Measurements from ENCODE around the gene PROC.

The PROC gene

DNA sequence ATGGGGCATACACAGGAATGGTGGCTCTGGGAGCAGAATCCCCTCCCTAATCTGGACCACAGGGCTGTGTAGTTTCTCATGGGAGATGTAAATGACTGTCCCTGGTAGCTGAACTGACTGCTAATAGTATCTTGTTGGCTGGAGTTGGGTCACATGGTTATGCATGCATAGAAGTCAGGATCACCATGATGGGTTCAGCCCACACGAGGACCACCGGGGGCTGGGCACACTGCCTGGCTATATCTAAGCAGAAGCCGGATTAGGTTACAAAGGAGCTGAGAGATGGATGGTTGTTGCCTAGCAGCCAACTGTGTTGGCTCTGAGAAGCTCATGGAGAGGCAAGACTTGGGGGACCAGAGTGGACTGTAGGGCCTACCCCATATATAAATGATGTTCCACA, 23.7 kb upstream of the PROC start:
- no peak for TF ChIP-seq ZFX (IDR thresholded peaks at IDR 0.05)
- TF ChIP-seq CTCF (conservative IDR thresholded peaks at IDR 0.05): no peak
- no peak overlapping the region for H3K27ac ChIP-seq

DNA sequence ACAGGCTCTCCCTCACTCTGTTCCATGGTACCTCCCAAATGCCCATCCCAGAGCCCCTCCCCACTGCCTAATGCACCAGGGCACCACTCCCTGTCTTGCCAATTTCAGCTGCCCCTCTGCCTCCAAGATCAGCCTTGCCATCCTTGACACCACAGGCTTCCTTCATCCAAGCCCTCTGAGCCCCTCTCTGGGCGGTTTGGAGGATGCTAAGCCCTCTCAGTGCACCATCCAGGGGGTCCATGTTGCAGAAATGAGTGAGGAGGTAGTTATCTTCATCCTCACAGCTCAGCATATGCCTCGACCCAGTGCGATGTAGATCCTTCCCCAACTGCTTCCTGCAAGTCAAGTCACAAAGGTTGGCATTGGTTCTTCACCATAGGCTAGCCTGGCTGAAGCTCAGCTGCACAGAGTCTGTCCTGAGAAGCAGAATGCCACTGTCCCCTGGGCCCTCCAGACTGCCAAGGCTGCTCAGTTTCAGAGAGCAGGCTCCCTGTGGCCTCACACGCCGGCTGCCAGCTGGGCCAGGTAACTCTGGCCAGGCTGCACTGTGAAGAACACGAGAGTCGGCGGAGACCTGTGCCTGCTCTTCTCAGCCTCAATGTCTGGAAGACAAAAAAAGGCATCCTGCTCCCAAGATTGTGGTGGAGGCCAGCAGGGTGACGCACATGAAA, 20.5 kb upstream of the PROC start:
- TF ChIP-seq ZFX (IDR thresholded peaks at IDR 0.05): no peak
- no peak for TF ChIP-seq CTCF (conservative IDR thresholded peaks at IDR 0.05)
- H3K27ac ChIP-seq: no peak overlapping the region

DNA sequence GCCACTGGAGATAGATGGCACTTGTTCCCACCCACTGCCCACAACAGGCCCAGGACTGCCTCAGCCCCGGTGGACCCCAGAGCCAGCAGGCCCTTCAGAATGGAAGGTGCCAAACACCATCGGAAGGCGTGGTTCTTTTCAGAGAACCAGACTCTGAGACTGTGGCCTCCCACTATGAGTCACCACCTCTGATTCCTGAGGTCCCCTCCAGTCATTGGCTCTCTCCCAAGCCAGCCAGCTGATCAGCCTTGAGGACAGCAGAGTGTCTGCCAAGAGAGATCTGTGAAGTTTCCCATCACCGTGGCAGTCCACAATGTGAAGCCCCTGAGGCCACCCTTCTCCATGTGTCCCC, 20.0 kb upstream of the PROC start:
- no peak for TF ChIP-seq ZFX (IDR thresholded peaks at IDR 0.05)
- no peak for TF ChIP-seq CTCF (conservative IDR thresholded peaks at IDR 0.05)
- no peak overlapping the region for H3K27ac ChIP-seq

DNA sequence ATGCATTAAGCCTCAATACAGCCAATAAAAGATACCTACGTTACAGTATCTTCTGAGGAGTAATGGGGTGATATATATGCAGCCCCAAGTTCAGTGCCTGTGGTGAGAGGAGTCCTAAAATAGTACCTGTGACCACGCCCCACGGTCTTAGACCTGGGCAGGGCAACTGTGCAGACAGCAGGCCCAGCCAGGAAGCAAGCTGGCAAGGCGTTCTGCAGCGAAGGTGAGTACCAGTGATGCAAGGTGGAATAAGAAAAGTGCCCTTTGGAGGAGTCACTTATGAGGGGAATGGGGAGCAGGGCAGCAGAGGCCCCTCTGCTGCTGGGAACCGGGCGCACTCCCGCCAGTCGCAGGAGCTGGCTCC, 17.7 kb upstream of the PROC start:
- H3K27ac ChIP-seq: no peak overlapping the region

GRCh38 chr2:127400897-127401756, 17.1 kb upstream of the PROC start:
- TF ChIP-seq CTCF (conservative IDR thresholded peaks at IDR 0.05) (no peak), ZFX (IDR thresholded peaks at IDR 0.05) (no peak)
- H3K27ac ChIP-seq: no peak overlapping the region

More for the DNA sequence above, 17.7 kb upstream of the PROC start:
- no peak for TF ChIP-seq ZFX (IDR thresholded peaks at IDR 0.05)
- TF ChIP-seq CTCF (conservative IDR thresholded peaks at IDR 0.05): no peak

DNA sequence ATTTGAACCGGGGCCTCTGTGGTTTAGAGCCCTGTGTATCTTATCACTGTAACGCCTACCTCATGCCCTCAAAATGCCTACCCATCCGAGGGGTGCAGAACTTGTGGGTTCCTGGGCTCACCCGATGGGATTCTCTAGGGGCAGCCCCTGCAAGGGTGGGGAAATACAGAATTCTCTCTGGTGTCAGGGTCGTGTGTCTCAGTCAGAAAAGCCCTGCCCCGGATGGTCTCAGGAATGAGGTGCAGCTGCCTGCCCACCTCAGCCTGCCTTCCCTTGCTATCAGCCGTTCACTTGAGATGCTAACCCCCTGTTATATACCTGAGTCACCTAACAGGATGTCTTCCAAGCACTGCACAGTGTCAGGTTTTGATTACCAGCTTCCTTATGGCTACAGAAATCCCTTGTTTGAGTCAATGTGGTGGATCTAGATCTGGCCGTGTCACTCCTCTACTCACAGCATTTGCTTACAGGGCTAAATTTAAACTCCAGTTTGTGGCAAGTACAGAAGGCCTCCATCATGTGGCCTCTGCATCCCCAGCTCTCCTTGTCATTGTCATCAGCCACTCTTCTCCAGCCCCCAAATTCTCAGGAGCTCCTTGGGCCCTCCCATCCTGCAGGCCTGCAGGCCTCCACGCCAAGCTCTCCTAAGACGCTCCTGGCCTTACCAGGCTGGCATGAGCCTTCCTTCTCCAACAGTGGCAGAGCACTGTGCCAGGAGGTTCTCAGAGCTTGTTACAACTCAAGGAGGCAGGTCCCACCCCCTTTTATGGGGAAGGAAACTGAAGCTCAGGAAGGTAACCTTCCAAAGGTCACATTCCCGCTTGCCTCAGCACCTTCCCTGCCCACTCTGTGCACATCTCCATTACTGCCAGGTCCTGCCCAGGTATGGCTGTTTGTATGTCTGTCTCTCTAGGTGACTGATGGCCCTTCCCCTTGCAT, 16.2 kb upstream of the PROC start:
- H3K27ac ChIP-seq: peak overlapping the region; percentile 6; the same call in 1 of the 2 replicates
- TF ChIP-seq CTCF (conservative IDR thresholded peaks at IDR 0.05): no peak
- no peak for TF ChIP-seq ZFX (IDR thresholded peaks at IDR 0.05)
